GM23338 (cell line): Measurements from ENCODE around the gene UPF1. TPM values are rescaled to one million over a fixed set of nuclear protein-coding genes. Genes with fewer than 3 reads are reported as not detected.

Source experiments
- ATAC-seq: fragments of 200-7000 bp; cut with Tn5 transposase; 3 replicates; pipeline ENCODE4 v1.9.1; 2020
- DNase-seq: peaks from one replicate; pipeline ENCODE4 v3.0.0-alpha.2; 2015; ENCODE audit warnings: low spot score
- H2AFZ ChIP-seq: fragments of 200-600 bp; sonication (generic); 2 replicates; pipeline ENCODE4 v1.8.0; 2016; ENCODE audit warnings: antibody characterized with exemption, mild to moderate bottlenecking, moderate library complexity
- H3F3A ChIP-seq: fragments of 200-600 bp; sonication (generic); replicated peaks from 2 replicates; pipeline ENCODE4 v1.8.0; 2017; ENCODE audit warnings: antibody characterized with exemption, mixed run types, low read depth
- H3K27ac ChIP-seq: fragments of 200-600 bp; sonication (generic); 2 replicates; pipeline ENCODE4 v1.6.1; 2016; ENCODE audit warnings: low read depth
- H3K27me3 ChIP-seq: fragments of 200-600 bp; sonication (generic); 2 replicates; pipeline ENCODE4 v1.8.0; 2016; ENCODE audit warnings: mild to moderate bottlenecking, mixed run types, moderate library complexity; ENCODE audit not compliant: insufficient read depth
- H3K36me3 ChIP-seq: fragments of 200-600 bp; sonication (generic); 2 replicates; pipeline ENCODE4 v1.8.0; 2016; ENCODE audit warnings: mild to moderate bottlenecking; ENCODE audit not compliant: insufficient read depth
- H3K4me1 ChIP-seq: fragments of 200-600 bp; sonication (generic); 2 replicates; pipeline ENCODE4 v1.8.0; 2016; ENCODE audit warnings: mild to moderate bottlenecking, moderate library complexity; ENCODE audit not compliant: insufficient read depth
- H3K4me2 ChIP-seq: fragments of 200-600 bp; sonication (generic); 2 replicates; pipeline ENCODE4 v1.7.1; 2017; ENCODE audit warnings: mixed run types
- H3K4me3 ChIP-seq: fragments of 200-600 bp; sonication (generic); 2 replicates; pipeline ENCODE4 v1.6.1; 2016; ENCODE audit warnings: mixed run types
- H3K79me2 ChIP-seq: fragments of 200-600 bp; sonication (generic); replicated peaks from 2 replicates; pipeline ENCODE4 v1.8.0; 2017; ENCODE audit warnings: mild to moderate bottlenecking; ENCODE audit not compliant: insufficient read depth
- H3K9me2 ChIP-seq: fragments of 200-600 bp; sonication (generic); 2 replicates; pipeline ENCODE4 v1.8.0; 2017; ENCODE audit not compliant: insufficient read depth
- H4K20me1 ChIP-seq: fragments of 200-600 bp; sonication (generic); replicated peaks from 2 replicates; pipeline ENCODE4 v1.8.0; 2017; ENCODE audit warnings: mild to moderate bottlenecking; ENCODE audit not compliant: insufficient read depth
- H3K27ac Mint-ChIP-seq: 2 replicates; pipeline ENCODE4 v1.8.0; 2020; ENCODE audit warnings: inconsistent platforms, mild to moderate bottlenecking, moderate library complexity, mixed read lengths
- H3K27me3 Mint-ChIP-seq: 3 replicates; pipeline ENCODE4 v1.8.0; 2022; ENCODE audit warnings: low read depth, mild to moderate bottlenecking, moderate library complexity, mixed read lengths, inconsistent platforms; ENCODE audit not compliant: insufficient read depth, poor library complexity
- H3K36me3 Mint-ChIP-seq: 3 replicates; pipeline ENCODE4 v1.8.0; 2021; ENCODE audit warnings: low read depth, mild to moderate bottlenecking, inconsistent platforms, moderate library complexity, mixed read lengths
- H3K4me1 Mint-ChIP-seq: 3 replicates; pipeline ENCODE4 v1.8.0; 2020; ENCODE audit warnings: mild to moderate bottlenecking, inconsistent platforms, mixed read lengths
- H3K4me3 Mint-ChIP-seq: 3 replicates; pipeline ENCODE4 v1.8.0; 2021; ENCODE audit warnings: moderate library complexity, mild to moderate bottlenecking, inconsistent platforms, mixed read lengths
- H3K9me3 Mint-ChIP-seq: 3 replicates; pipeline ENCODE4 v1.8.0; 2020; ENCODE audit warnings: moderate library complexity, mild to moderate bottlenecking, inconsistent platforms, mixed read lengths
- EZH2 ChIP-seq: fragments of 200-600 bp; sonication (generic); IDR thresholded peaks from one replicate; pipeline ENCODE4 v1.8.0; 2017; ENCODE audit warnings: antibody characterized with exemption, mild to moderate bottlenecking, low read depth; ENCODE audit not compliant: unreplicated experiment
- JUNB ChIP-seq: IDR thresholded peaks from one replicate; pipeline ENCODE4 v1.6.1; 2016; ENCODE audit warnings: antibody characterized with exemption; ENCODE audit not compliant: unreplicated experiment
- NANOG ChIP-seq: IDR thresholded peaks from 2 replicates; pipeline ENCODE4 v1.6.1; 2016; ENCODE audit warnings: antibody characterized with exemption, borderline replicate concordance
- POLR2AphosphoS5 ChIP-seq: IDR thresholded peaks from 2 replicates; pipeline ENCODE4 v1.6.1; 2016; ENCODE audit warnings: antibody characterized with exemption, low read depth
- STAT1 ChIP-seq: IDR thresholded peaks from one replicate; pipeline ENCODE4 v1.6.1; 2016; ENCODE audit warnings: antibody characterized with exemption; ENCODE audit not compliant: unreplicated experiment
- ZNF114 ChIP-seq: fragments of 250-450 bp; sonication (Bioruptor Pico); IDR thresholded peaks from 2 replicates; pipeline ENCODE4 v1.5.0; 2020; ENCODE audit warnings: mild to moderate bottlenecking, moderate library complexity
- ZNF331 ChIP-seq: fragments of 250-450 bp; sonication (Bioruptor Pico); IDR thresholded peaks from 2 replicates; pipeline ENCODE4 v1.5.0; 2020; ENCODE audit warnings: low read depth, mild to moderate bottlenecking, moderate library complexity
- polyA plus RNA-seq: library from polyadenylated mRNA; unstranded; fragments of >200 nt; fragmentation: Nextera tagmentation; extraction: Ambion mirVana; gene quantifications from 2 replicates; pipeline ENCODE4 v1.2.1, GENCODE V29; 2016
- total RNA-seq: library from RNA; depleted of rRNA; stranded (reverse); fragments of >200 nt; shearing (Covaris generic); gene quantifications from 2 replicates; pipeline ENCODE4 v1.2.3, GENCODE V29; 2014
- TF ChIP-seq, protein P1 (sequence below): fragments of 250-450 bp; sonication (Bioruptor Pico); IDR thresholded peaks from 2 replicates; pipeline ENCODE4 v1.5.0; 2020; ENCODE audit warnings: mild to moderate bottlenecking, moderate library complexity

UPF1 gene
- total and polyA plus RNA-seq, 2 experiments from 2014 or later, result 13.8 to 138 TPM

DNA sequence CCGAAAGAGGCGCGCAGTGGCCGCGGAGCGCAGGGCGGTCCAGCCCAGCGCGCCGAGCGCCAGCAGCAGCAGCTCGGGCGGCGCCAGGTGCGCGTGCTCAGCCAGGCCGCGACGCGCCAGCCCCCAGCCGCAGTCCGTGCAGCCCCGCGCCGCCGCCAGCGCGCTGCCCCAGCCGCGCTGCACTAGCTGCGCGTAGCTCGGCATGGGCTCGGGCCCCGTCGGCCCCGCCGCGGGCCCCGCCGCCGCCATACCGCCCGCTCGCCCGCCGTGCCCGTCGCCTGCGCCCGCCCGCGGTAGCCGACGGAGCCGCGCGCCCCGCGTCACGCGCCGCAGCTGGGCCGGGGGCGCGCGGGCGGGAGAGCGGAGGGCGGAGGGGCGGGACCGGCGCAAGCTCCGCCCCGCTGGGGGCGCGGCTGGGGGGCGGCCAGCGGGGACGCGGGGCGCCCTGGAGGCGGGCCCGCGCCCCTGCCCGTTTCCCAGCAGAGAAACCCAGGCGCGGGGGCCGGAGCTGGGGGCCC is 64.1 kb downstream of the UPF1 start, which contains the start of gene CERS1:
Gene CERS1 (minus strand): TSS at position 335 of the 518 bp plus-strand sequence. CDS start 86 bp downstream, at position 249.
- Histone ChIP-seq H3F3A (peaks cover 2% of the 10 kb centered on the region; the same call in 1 of the 2 replicates), H3K27ac (no peak within 1 kb of the TSS), H4K20me1 (no peaks in the 10 kb centered on the region; the same call in none of the 2 replicates), H3K36me3 (no peaks in the 10 kb centered on the region; the same call in 1 of the 2 replicates), H3K4me3 (peak within 1 kb of the TSS; percentile 75), H3K4me2 (peak within 1 kb of the TSS; percentile 86), H3K27me3 (peaks cover 24% of the 10 kb centered on the region), H3K9me2 (no peaks in the 10 kb centered on the region), H2AFZ (peak within 1 kb of the TSS; percentile 85), H3K79me2 (no peaks in the 10 kb centered on the region), H3K4me1 (no peaks in the 10 kb centered on the region; the same call in 1 of the 2 replicates)
- no peaks in the 10 kb centered on the region for H3K4me1 Mint-ChIP-seq
- no peak within 1 kb of the TSS for H3K27ac Mint-ChIP-seq
- peak; percentile 56 for ATAC-seq
- TF ChIP-seq, protein P1, sequence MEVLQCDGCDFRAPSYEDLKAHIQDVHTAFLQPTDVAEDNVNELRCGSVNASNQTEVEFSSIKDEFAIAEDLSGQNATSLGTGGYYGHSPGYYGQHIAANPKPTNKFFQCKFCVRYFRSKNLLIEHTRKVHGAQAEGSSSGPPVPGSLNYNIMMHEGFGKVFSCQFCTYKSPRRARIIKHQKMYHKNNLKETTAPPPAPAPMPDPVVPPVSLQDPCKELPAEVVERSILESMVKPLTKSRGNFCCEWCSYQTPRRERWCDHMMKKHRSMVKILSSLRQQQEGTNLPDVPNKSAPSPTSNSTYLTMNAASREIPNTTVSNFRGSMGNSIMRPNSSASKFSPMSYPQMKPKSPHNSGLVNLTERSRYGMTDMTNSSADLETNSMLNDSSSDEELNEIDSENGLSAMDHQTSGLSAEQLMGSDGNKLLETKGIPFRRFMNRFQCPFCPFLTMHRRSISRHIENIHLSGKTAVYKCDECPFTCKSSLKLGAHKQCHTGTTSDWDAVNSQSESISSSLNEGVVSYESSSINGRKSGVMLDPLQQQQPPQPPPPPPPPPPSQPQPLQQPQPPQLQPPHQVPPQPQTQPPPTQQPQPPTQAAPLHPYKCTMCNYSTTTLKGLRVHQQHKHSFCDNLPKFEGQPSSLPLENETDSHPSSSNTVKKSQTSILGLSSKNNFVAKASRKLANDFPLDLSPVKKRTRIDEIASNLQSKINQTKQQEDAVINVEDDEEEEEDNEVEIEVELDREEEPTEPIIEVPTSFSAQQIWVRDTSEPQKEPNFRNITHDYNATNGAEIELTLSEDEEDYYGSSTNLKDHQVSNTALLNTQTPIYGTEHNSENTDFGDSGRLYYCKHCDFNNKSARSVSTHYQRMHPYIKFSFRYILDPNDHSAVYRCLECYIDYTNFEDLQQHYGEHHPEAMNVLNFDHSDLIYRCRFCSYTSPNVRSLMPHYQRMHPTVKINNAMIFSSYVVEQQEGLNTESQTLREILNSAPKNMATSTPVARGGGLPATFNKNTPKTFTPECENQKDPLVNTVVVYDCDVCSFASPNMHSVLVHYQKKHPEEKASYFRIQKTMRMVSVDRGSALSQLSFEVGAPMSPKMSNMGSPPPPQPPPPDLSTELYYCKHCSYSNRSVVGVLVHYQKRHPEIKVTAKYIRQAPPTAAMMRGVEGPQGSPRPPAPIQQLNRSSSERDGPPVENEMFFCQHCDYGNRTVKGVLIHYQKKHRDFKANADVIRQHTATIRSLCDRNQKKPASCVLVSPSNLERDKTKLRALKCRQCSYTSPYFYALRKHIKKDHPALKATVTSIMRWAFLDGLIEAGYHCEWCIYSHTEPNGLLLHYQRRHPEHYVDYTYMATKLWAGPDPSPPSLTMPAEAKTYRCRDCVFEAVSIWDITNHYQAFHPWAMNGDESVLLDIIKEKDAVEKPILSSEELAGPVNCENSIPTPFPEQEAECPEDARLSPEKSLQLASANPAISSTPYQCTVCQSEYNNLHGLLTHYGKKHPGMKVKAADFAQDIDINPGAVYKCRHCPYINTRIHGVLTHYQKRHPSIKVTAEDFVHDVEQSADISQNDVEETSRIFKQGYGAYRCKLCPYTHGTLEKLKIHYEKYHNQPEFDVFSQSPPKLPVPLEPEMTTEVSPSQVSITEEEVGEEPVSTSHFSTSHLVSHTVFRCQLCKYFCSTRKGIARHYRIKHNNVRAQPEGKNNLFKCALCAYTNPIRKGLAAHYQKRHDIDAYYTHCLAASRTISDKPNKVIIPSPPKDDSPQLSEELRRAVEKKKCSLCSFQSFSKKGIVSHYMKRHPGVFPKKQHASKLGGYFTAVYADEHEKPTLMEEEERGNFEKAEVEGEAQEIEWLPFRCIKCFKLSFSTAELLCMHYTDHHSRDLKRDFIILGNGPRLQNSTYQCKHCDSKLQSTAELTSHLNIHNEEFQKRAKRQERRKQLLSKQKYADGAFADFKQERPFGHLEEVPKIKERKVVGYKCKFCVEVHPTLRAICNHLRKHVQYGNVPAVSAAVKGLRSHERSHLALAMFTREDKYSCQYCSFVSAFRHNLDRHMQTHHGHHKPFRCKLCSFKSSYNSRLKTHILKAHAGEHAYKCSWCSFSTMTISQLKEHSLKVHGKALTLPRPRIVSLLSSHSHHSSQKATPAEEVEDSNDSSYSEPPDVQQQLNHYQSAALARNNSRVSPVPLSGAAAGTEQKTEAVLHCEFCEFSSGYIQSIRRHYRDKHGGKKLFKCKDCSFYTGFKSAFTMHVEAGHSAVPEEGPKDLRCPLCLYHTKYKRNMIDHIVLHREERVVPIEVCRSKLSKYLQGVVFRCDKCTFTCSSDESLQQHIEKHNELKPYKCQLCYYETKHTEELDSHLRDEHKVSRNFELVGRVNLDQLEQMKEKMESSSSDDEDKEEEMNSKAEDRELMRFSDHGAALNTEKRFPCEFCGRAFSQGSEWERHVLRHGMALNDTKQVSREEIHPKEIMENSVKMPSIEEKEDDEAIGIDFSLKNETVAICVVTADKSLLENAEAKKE (CRISPR knock-in tag), result no peak
- TF ChIP-seq ZNF114 (CRISPR knock-in tag) (no peak), EZH2 (no peak), STAT1 (no peak), NANOG (no peak), ZNF331 (no peak), JUNB (no peak), POLR2AphosphoS5 (no peak)
- peaks cover 25% of the 10 kb centered on the region for H3K27me3 Mint-ChIP-seq
- DNase-seq, result peak; percentile 68
- H3K4me3 Mint-ChIP-seq, result peak within 1 kb of the TSS; percentile 85
- H3K9me3 Mint-ChIP-seq, result no peaks in the 10 kb centered on the region
- H3K36me3 Mint-ChIP-seq, result peaks cover 5% of the 10 kb centered on the region; the same call in 1 of the 3 replicates
